Epithelial cell of esophagus (primary cell): ENCODE data around the gene ZC3H12C.

Experiments
- DNase-seq: peaks from one replicate; pipeline ENCODE4 v3.0.0; 2010; ENCODE audit warnings: low read depth
- H3K4me3 ChIP-seq: 2 replicates; pipeline ENCODE4 v1.5.1; 2011; ENCODE audit warnings: mild to moderate bottlenecking, low read length, control low read depth
- CTCF ChIP-seq: IDR thresholded peaks from 2 replicates; pipeline ENCODE4 v1.5.1; 2011; ENCODE audit warnings: low read depth, mild to moderate bottlenecking, low read length, control low read depth, inconsistent platforms; ENCODE audit not compliant: insufficient read depth; ENCODE audit errors: missing control alignments

Gene ZC3H12C

GRCh38 chr11:110179064-110179463 lies 85.9 kb downstream of the ZC3H12C start:
- no peak overlapping the region for H3K4me3 ChIP-seq
- DNase-seq = no peak
- TF ChIP-seq CTCF = no peak

GRCh38 chr11:110182886-110183285 lies 89.7 kb downstream of the ZC3H12C start:
- no peak for TF ChIP-seq CTCF
- H3K4me3 ChIP-seq = no peak overlapping the region
- DNase-seq = peak; percentile 71

- DNase-seq = peak; percentile 40
- TF ChIP-seq CTCF = no peak
- no peak overlapping the region for H3K4me3 ChIP-seq
Observed at GRCh38 chr11:110184456-110184855, 91.3 kb downstream of the ZC3H12C start.

- H3K4me3 ChIP-seq = no peak overlapping the region
- peak; percentile 86 for DNase-seq
- TF ChIP-seq CTCF = no peak
Observed at GRCh38 chr11:110185121-110185591, 92.0 kb downstream of the ZC3H12C start.

- DNase-seq = no peak
- no peak overlapping the region for H3K4me3 ChIP-seq
- TF ChIP-seq CTCF = no peak
Observed at GRCh38 chr11:110185599-110185998, 92.4 kb downstream of the ZC3H12C start.

GRCh38 chr11:110186456-110186855 lies 93.3 kb downstream of the ZC3H12C start:
- no peak overlapping the region for H3K4me3 ChIP-seq
- TF ChIP-seq CTCF = no peak
- DNase-seq = no peak

- no peak for DNase-seq
- H3K4me3 ChIP-seq = no peak overlapping the region
- no peak for TF ChIP-seq CTCF
Observed at GRCh38 chr11:110186867-110187266, 93.7 kb downstream of the ZC3H12C start.
